Myometrial cell (primary cell): ENCODE data around the gene CTNND2. TPM values are rescaled to one million over a fixed set of nuclear protein-coding genes. Genes with fewer than 3 reads are reported as not detected.

Experiments
- total RNA-seq: library from RNA; depleted of rRNA; stranded (reverse); fragments of >200 nt; gene quantifications from 2 replicates; pipeline ENCODE4 v1.2.3, GENCODE V29; 2015

CTNND2 gene, protein sequence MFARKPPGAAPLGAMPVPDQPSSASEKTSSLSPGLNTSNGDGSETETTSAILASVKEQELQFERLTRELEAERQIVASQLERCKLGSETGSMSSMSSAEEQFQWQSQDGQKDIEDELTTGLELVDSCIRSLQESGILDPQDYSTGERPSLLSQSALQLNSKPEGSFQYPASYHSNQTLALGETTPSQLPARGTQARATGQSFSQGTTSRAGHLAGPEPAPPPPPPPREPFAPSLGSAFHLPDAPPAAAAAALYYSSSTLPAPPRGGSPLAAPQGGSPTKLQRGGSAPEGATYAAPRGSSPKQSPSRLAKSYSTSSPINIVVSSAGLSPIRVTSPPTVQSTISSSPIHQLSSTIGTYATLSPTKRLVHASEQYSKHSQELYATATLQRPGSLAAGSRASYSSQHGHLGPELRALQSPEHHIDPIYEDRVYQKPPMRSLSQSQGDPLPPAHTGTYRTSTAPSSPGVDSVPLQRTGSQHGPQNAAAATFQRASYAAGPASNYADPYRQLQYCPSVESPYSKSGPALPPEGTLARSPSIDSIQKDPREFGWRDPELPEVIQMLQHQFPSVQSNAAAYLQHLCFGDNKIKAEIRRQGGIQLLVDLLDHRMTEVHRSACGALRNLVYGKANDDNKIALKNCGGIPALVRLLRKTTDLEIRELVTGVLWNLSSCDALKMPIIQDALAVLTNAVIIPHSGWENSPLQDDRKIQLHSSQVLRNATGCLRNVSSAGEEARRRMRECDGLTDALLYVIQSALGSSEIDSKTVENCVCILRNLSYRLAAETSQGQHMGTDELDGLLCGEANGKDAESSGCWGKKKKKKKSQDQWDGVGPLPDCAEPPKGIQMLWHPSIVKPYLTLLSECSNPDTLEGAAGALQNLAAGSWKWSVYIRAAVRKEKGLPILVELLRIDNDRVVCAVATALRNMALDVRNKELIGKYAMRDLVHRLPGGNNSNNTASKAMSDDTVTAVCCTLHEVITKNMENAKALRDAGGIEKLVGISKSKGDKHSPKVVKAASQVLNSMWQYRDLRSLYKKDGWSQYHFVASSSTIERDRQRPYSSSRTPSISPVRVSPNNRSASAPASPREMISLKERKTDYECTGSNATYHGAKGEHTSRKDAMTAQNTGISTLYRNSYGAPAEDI (N-terminal part only)
- total RNA-seq: not detected in 2 replicates

DNA sequence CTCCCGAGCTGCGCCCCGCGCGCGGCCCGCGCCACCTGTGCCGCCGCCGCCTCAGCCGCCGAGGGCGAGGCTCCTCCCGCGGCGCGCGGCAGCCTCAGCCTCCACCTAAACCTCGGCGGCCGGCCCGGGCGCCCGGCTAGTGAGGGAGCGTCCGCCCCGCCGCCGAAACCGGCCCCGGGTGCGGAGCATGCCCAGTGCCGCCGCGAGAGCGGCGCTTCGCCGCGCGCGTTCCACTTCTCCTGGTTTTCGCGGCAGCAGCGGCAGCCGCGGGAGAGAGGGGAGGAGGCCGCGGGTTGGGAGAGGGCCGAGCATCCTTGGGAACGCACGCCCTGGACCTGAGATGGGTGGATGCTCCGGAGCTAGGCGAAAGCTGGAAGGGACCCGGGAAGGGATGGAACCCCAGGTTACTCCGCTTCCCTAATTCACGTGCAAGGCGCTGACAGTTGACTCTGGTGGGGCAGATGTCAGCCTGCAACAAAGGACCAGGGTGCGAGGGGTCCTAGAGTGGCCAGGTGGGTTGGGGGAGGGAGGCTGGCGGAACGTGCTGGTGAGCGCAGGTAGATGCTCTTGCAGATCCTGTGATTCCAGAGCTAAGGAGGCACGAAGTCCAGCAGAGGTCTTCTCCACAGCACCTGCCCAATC lies at the start of gene CTNND2:
CTNND2 (minus strand) TSS at position 182 of the 642 bp plus-strand sequence. CDS start 593 bp downstream, outside the sequence.

